HUES64 (cell line): ENCODE measurements around the gene SCYGR1.

ENCODE experiments used
- H3K27ac ChIP-seq: 2 replicates; pipeline ENCODE4 v1.7.0; 2013; ENCODE audit warnings: low read depth, low read length, inconsistent platforms
- H3K27me3 ChIP-seq: 2 replicates; pipeline ENCODE4 v1.6.1; 2013; ENCODE audit warnings: mild to moderate bottlenecking, low read length; ENCODE audit not compliant: insufficient read depth
- H3K36me3 ChIP-seq: 2 replicates; pipeline ENCODE4 v1.6.1; 2013; ENCODE audit warnings: mild to moderate bottlenecking, low read length; ENCODE audit not compliant: insufficient read depth
- H3K4me1 ChIP-seq: 2 replicates; pipeline ENCODE4 v1.6.1; 2013; ENCODE audit warnings: mild to moderate bottlenecking, low read length, moderate library complexity; ENCODE audit not compliant: insufficient read depth
- H3K4me3 ChIP-seq: 2 replicates; pipeline ENCODE4 v1.5.1; 2013; ENCODE audit warnings: mild to moderate bottlenecking, low read length, moderate library complexity
- H3K9ac ChIP-seq: 2 replicates; pipeline ENCODE4 v1.6.1; 2013; ENCODE audit warnings: mild to moderate bottlenecking, low read depth, low read length
- H3K9me3 ChIP-seq: 2 replicates; pipeline ENCODE4 v1.6.1; 2013; ENCODE audit warnings: low read depth, low read length; ENCODE audit not compliant: insufficient read depth
- WGBS: fragments of 150-250, 120-280 bp; methylation state at CpG from one replicate; pipeline ENCODE4 v1.1.7; 2013; ENCODE audit warnings: missing lambda C conversion rate; 5-methylcytosine and 5-hydroxymethylcytosine counted together

SCYGR1 gene

GRCh38 chr2:227340106-227340505 lies 47.6 kb downstream of the SCYGR1 start:
- Histone ChIP-seq H3K9ac (no peak overlapping the region), H3K4me1 (no peaks in the 10 kb centered on the region), H3K9me3 (no peaks in the 10 kb centered on the region), H3K27me3 (no peaks in the 10 kb centered on the region), H3K27ac (no peak overlapping the region), H3K36me3 (peaks cover 69% of the 10 kb centered on the region), H3K4me3 (no peak overlapping the region)
- 86% methylated on average over 6 of the region's 6 CpGs for WGBS

- Histone ChIP-seq H3K27me3 (no peaks in the 10 kb centered on the region), H3K9ac (no peak overlapping the region), H3K36me3 (peaks cover 76% of the 10 kb centered on the region), H3K4me3 (no peak overlapping the region), H3K4me1 (no peaks in the 10 kb centered on the region), H3K27ac (no peak overlapping the region), H3K9me3 (no peaks in the 10 kb centered on the region)
- WGBS = 96% methylated on average over 2 of the region's 2 CpGs
Observed at GRCh38 chr2:227339098-227339599, 48.6 kb downstream of the SCYGR1 start.
